ENCODE results near the gene TGFBI.

The TGFBI gene

GRCh38 chr5:135998889-135999288, 29.9 kb upstream of the TGFBI start:
- no peaks in the 10 kb centered on the region for H3K27me3 ChIP-seq (replicated peaks)
- in situ Hi-C loops (cut with HindIII; ENCODE audit: low pct_ligation_motif_present, low sequenced_read_pairs): no loop called here
- peak overlapping the region; percentile 49 for H3K27ac ChIP-seq
- DNase-seq: no peak
- no peak overlapping the region for H3K4me3 ChIP-seq (ENCODE audit: low read depth, low read length)
- TF ChIP-seq CTCF (IDR thresholded peaks at IDR 0.05; ENCODE audit: low read depth, low read length, missing control alignments): no peak
- H3K36me3 ChIP-seq (replicated peaks): no peaks in the 10 kb centered on the region

- Histone ChIP-seq H3K27me3 (replicated peaks) (no peaks in the 10 kb centered on the region), H3K4me3 (ENCODE audit: low read depth, low read length) (no peak overlapping the region), H3K27ac (peak overlapping the region; percentile 49), H3K36me3 (replicated peaks) (no peaks in the 10 kb centered on the region)
- in situ Hi-C loops (cut with HindIII; ENCODE audit: low pct_ligation_motif_present, low sequenced_read_pairs): no loop called here
- peak; percentile 96 for DNase-seq
- TF ChIP-seq CTCF (IDR thresholded peaks at IDR 0.05; ENCODE audit: low read depth, low read length, missing control alignments): no peak
Measured at GRCh38 chr5:135999406-136000139, 29.2 kb upstream of the TGFBI start.

- H3K4me3 ChIP-seq (ENCODE audit: low read depth, low read length): no peak overlapping the region
- no peak overlapping the region for H3K27ac ChIP-seq
- no peaks in the 10 kb centered on the region for H3K27me3 ChIP-seq (replicated peaks)
- in situ Hi-C loops (cut with HindIII; ENCODE audit: low pct_ligation_motif_present, low sequenced_read_pairs): no loop called here
- TF ChIP-seq CTCF (IDR thresholded peaks at IDR 0.05; ENCODE audit: low read depth, low read length, missing control alignments): no peak
- no peaks in the 10 kb centered on the region for H3K36me3 ChIP-seq (replicated peaks)
- DNase-seq: no peak
Measured at GRCh38 chr5:136000147-136000546, 28.6 kb upstream of the TGFBI start.

GRCh38 chr5:136000932-136001331, 27.9 kb upstream of the TGFBI start:
- Histone ChIP-seq H3K27ac (no peak overlapping the region), H3K27me3 (replicated peaks) (no peaks in the 10 kb centered on the region), H3K4me3 (ENCODE audit: low read depth, low read length) (no peak overlapping the region), H3K36me3 (replicated peaks) (no peaks in the 10 kb centered on the region)
- in situ Hi-C loops (cut with HindIII; ENCODE audit: low pct_ligation_motif_present, low sequenced_read_pairs): no loop called here
- TF ChIP-seq CTCF (IDR thresholded peaks at IDR 0.05; ENCODE audit: low read depth, low read length, missing control alignments): no peak
- DNase-seq: no peak

- no peak for DNase-seq
- Histone ChIP-seq H3K4me3 (ENCODE audit: low read depth, low read length) (no peak overlapping the region), H3K27ac (no peak overlapping the region), H3K27me3 (replicated peaks) (no peaks in the 10 kb centered on the region), H3K36me3 (replicated peaks) (no peaks in the 10 kb centered on the region)
- no peak for TF ChIP-seq CTCF (IDR thresholded peaks at IDR 0.05; ENCODE audit: low read depth, low read length, missing control alignments)
- in situ Hi-C loops (cut with HindIII; ENCODE audit: low pct_ligation_motif_present, low sequenced_read_pairs): no loop called here
Measured at GRCh38 chr5:136001466-136001981, 27.3 kb upstream of the TGFBI start.

GRCh38 chr5:136004436-136004835, 24.4 kb upstream of the TGFBI start:
- Histone ChIP-seq H3K36me3 (replicated peaks) (no peaks in the 10 kb centered on the region), H3K27ac (no peak overlapping the region), H3K4me3 (ENCODE audit: low read depth, low read length) (no peak overlapping the region), H3K27me3 (replicated peaks) (no peaks in the 10 kb centered on the region)
- in situ Hi-C loops (cut with HindIII; ENCODE audit: low pct_ligation_motif_present, low sequenced_read_pairs): no loop called here
- TF ChIP-seq CTCF (IDR thresholded peaks at IDR 0.05; ENCODE audit: low read depth, low read length, missing control alignments): no peak
- no peak for DNase-seq
